Central memory CD8-positive, alpha-beta T cell (primary cell): ENCODE results near the gene ANAPC5.
"Not testable (repeated sequence)": the region's sequence is repeated elsewhere in the genome, so short reads cannot be mapped to it uniquely, and the experiment has no call there.

Experiments
- ATAC-seq: fragments of 150-1000 bp; cut with Tn5 transposase; replicated peaks from 2 replicates; pipeline ENCODE4 v1.10.0; 2022; ENCODE audit warnings: mild to moderate bottlenecking, moderate FRiP score, moderate number of reproducible peaks; ENCODE audit not compliant: poor library complexity, severe bottlenecking; ENCODE audit errors: extremely low read depth
- DNase-seq, 2 donors: peaks; one replicate each; pipeline ENCODE4 v3.0.0; 2021; ENCODE audit warnings: low spot score in 2 of 2
- H3K27ac Mint-ChIP-seq: one replicate; pipeline ENCODE4 v1.8.0; 2022; ENCODE audit warnings: low read depth, mild to moderate bottlenecking, moderate library complexity, mixed read lengths
- H3K27me3 Mint-ChIP-seq: one replicate; pipeline ENCODE4 v1.8.0; 2022; ENCODE audit warnings: mixed read lengths
- H3K36me3 Mint-ChIP-seq: one replicate; pipeline ENCODE4 v1.8.0; 2022; ENCODE audit warnings: mild to moderate bottlenecking, moderate library complexity, mixed read lengths; ENCODE audit not compliant: insufficient read depth
- H3K4me1 Mint-ChIP-seq: one replicate; pipeline ENCODE4 v1.8.0; 2022; ENCODE audit warnings: mixed read lengths
- H3K4me3 Mint-ChIP-seq: one replicate; pipeline ENCODE4 v1.8.0; 2022; ENCODE audit warnings: mild to moderate bottlenecking, moderate library complexity, mixed read lengths
- H3K9me3 Mint-ChIP-seq: one replicate; pipeline ENCODE4 v1.8.0; 2022; ENCODE audit warnings: mixed read lengths

ANAPC5 gene

DNA sequence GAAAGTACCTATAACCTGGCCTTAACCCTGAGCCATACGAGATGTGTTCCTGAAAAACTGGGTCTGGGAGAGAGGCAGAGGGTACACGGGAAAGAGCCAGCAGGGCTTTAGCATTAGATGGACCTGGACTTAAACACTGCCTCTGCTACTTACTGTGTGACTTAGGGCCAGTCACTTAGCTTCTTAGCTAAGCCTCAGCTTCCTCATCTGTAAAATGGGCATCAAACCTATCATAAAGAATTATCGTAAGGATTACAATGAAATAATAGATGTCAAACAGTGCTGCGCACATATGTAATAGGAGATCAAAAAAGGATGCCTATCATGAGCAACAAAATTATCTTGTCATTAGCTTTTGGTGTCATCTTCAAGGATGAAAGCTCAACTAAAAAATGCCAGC lies 23.6 kb downstream of the ANAPC5 start:
- Mint-ChIP-seq H3K4me3 (no peak overlapping the region), H3K9me3 (no peaks in the 10 kb centered on the region), H3K36me3 (peaks cover 65% of the 10 kb centered on the region), H3K27ac (no peak overlapping the region), H3K27me3 (no peaks in the 10 kb centered on the region), H3K4me1 (no peaks in the 10 kb centered on the region)
- ATAC-seq: no peak
- DNase-seq: no peak

GRCh38 chr12:121326996-121327674 lies 25.1 kb downstream of the ANAPC5 start:
- H3K4me1 Mint-ChIP-seq: no peaks in the 10 kb centered on the region
- H3K27ac Mint-ChIP-seq: no peak overlapping the region
- H3K27me3 Mint-ChIP-seq: no peaks in the 10 kb centered on the region
- no peak overlapping the region for H3K4me3 Mint-ChIP-seq
- DNase-seq (no peak), ATAC-seq (no peak)
- H3K36me3 Mint-ChIP-seq: peaks cover 64% of the 10 kb centered on the region
- H3K9me3 Mint-ChIP-seq: no peaks in the 10 kb centered on the region

- H3K27ac Mint-ChIP-seq: no peak overlapping the region
- no peak for DNase-seq
Measured at GRCh38 chr12:121325922-121326396, 26.3 kb downstream of the ANAPC5 start.

DNA sequence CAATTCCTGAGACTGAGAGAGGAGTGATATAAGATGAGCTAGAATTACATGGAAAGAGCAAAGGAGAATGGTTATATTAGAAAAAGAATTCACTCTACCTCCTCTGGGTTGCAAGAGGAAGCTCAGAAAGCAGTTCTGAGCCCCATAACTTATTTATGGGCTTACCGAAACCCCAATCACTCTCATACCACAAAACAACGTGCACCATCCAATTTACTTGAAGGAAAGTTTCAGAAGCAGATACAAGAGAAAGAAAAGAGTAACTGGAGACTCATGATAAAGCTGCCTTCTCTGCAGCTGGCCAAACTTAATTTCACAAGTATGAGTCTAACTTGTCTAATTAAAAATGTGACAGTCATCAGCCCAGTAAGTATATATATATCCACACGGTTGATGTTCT lies 28.3 kb downstream of the ANAPC5 start:
- H3K27me3 Mint-ChIP-seq: no peaks in the 10 kb centered on the region
- no peak for DNase-seq
- no peak for ATAC-seq
- H3K4me1 Mint-ChIP-seq: no peaks in the 10 kb centered on the region
- H3K36me3 Mint-ChIP-seq: peaks cover 55% of the 10 kb centered on the region
- no peak overlapping the region for H3K4me3 Mint-ChIP-seq
- no peaks in the 10 kb centered on the region for H3K9me3 Mint-ChIP-seq
- H3K27ac Mint-ChIP-seq: peak overlapping the region; percentile 32

More at GRCh38 chr12:121325922-121326396, 26.3 kb downstream of the ANAPC5 start:
- peaks cover 57% of the 10 kb centered on the region for H3K36me3 Mint-ChIP-seq
- H3K9me3 Mint-ChIP-seq: no peaks in the 10 kb centered on the region
- H3K27me3 Mint-ChIP-seq: no peaks in the 10 kb centered on the region
- ATAC-seq: no peak
- no peaks in the 10 kb centered on the region for H3K4me1 Mint-ChIP-seq
- no peak overlapping the region for H3K4me3 Mint-ChIP-seq

GRCh38 chr12:121318121-121318520 lies 34.1 kb downstream of the ANAPC5 start:
- Mint-ChIP-seq H3K4me1 (peaks cover 7% of the 10 kb centered on the region), H3K27ac (no peak overlapping the region), H3K9me3 (no peaks in the 10 kb centered on the region), H3K36me3 (peaks cover 51% of the 10 kb centered on the region), H3K4me3 (no peak overlapping the region), H3K27me3 (no peaks in the 10 kb centered on the region)
- DNase-seq: no peak
- ATAC-seq: no peak

GRCh38 chr12:121314431-121314830 lies 37.8 kb downstream of the ANAPC5 start:
- no peak overlapping the region for H3K27ac Mint-ChIP-seq
- ATAC-seq (no peak), DNase-seq (no peak)
- no peak overlapping the region for H3K4me3 Mint-ChIP-seq
- no peaks in the 10 kb centered on the region for H3K27me3 Mint-ChIP-seq
- peaks cover 22% of the 10 kb centered on the region for H3K4me1 Mint-ChIP-seq
- peaks cover 49% of the 10 kb centered on the region for H3K36me3 Mint-ChIP-seq
- no peaks in the 10 kb centered on the region for H3K9me3 Mint-ChIP-seq

DNA sequence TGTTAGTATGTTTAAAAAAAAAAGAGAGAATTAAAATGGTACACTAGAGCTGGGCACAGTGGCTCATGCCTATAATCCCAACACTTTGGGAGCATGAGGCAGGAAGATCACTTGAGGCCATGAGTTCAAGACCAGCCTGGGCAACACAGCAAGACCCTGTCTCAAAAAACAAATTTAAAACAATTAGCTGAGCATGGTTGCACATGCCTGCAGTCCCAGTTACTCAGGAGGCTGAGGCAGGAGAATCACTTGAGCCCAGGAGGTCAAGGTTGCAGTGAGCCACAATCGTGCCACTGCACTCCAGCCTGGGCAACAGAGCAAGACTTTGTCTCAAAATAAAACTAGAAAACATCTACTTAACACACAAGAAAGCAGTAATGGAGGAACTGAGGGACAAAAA lies 42.0 kb downstream of the ANAPC5 start:
- H3K27ac Mint-ChIP-seq, H3K9me3 Mint-ChIP-seq, H3K4me3 Mint-ChIP-seq, DNase-seq, H3K27me3 Mint-ChIP-seq, ATAC-seq: not testable (repeated sequence)
- peaks cover 22% of the 10 kb centered on the region for H3K4me1 Mint-ChIP-seq
- peaks cover 39% of the 10 kb centered on the region for H3K36me3 Mint-ChIP-seq

DNA sequence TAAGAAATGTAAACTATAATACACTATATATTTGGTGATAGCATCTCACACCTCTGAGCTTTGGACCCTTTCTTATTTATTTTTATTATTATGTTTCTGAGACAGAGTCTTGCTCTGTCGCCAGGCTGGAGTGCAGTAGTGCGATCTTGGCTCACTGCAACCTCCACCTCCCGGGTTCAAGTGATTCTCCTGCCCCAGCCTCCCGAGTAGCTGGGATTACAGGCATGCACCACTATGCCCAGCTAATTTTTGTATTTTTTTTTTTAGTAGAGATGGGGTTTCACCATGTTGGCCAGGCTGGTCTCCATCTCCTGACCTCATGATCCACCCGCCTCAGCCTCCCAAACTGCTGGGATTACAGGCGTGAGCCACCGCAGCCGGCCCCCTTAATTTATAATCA lies 44.8 kb downstream of the ANAPC5 start:
- H3K4me3 Mint-ChIP-seq, DNase-seq, H3K27me3 Mint-ChIP-seq, ATAC-seq, H3K27ac Mint-ChIP-seq, H3K9me3 Mint-ChIP-seq: not testable (repeated sequence)
- Mint-ChIP-seq H3K36me3 (peaks cover 33% of the 10 kb centered on the region), H3K4me1 (peaks cover 12% of the 10 kb centered on the region)

GRCh38 chr12:121304306-121304705 lies 47.9 kb downstream of the ANAPC5 start:
- ATAC-seq: no peak
- DNase-seq: no peak
- H3K9me3 Mint-ChIP-seq: no peaks in the 10 kb centered on the region
- H3K36me3 Mint-ChIP-seq: peaks cover 18% of the 10 kb centered on the region
- no peaks in the 10 kb centered on the region for H3K4me1 Mint-ChIP-seq
- no peak overlapping the region for H3K27ac Mint-ChIP-seq
- H3K4me3 Mint-ChIP-seq: no peak overlapping the region
- H3K27me3 Mint-ChIP-seq: no peaks in the 10 kb centered on the region

GRCh38 chr12:121301876-121302275 lies 50.3 kb downstream of the ANAPC5 start:
- Mint-ChIP-seq H3K27ac (no peak overlapping the region), H3K27me3 (no peaks in the 10 kb centered on the region), H3K4me1 (peaks cover 5% of the 10 kb centered on the region), H3K4me3 (no peak overlapping the region), H3K36me3 (peaks cover 2% of the 10 kb centered on the region), H3K9me3 (no peaks in the 10 kb centered on the region)
- ATAC-seq: no peak
- no peak for DNase-seq

DNA sequence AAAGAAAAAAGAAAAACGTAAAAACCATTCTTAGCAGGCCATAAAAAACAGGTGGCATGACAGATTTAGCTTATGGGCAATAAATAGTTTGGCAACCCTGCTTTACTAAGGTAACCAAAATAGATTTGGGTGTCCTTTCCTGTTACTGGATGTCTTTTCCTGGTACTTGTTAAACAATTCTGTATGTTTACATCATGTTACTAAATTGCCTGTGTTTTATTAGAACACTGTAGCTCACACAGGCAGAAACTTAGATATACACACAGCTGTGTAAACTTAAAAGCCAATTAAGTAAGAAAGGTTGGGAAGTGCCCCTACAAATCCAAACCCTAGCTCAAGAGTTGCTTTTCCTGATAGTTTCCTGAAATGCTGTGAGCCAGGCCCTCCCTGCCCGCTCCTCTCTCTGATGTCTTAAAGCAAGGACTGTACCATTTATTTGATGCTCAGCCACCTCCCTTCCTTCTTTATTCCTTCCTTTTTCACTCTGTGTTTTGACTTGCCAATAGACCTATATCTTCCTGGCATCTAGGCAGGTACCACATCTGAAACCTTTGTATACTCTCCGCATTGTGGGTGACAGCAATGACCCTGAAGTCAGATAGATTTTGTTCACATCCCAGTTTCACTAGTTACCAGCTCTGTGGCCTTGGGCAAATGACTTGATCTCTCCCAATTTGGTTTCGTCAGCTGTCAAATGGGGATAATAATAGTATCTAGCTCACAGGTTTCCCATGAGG lies 52.0 kb downstream of the ANAPC5 start:
- ATAC-seq (no peak), DNase-seq (no peak)
- H3K9me3 Mint-ChIP-seq: no peaks in the 10 kb centered on the region
- H3K36me3 Mint-ChIP-seq: peaks cover 1% of the 10 kb centered on the region
- H3K4me3 Mint-ChIP-seq: no peak overlapping the region
- H3K27ac Mint-ChIP-seq: no peak overlapping the region
- peaks cover 11% of the 10 kb centered on the region for H3K4me1 Mint-ChIP-seq
- H3K27me3 Mint-ChIP-seq: no peaks in the 10 kb centered on the region

DNA sequence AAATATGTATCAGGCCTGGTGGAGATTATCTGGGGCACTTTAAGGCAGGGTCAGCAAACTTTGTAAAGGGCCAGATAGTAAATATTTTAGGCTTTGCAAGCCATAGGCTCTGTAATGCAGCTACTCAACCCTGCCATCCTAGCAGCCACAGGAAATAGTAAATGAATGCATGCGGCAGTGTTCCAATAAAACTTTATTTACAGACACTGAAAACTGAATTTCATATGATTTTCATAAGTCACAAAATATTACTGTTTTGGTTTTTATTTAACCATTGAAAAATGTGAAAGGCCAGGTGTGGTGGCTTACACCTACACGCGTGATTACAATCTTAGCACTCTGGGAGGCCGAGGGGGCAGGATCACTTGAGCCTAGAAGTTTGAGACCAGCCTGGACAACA lies 52.5 kb downstream of the ANAPC5 start:
- DNase-seq: no peak
- H3K4me1 Mint-ChIP-seq: peaks cover 15% of the 10 kb centered on the region
- H3K9me3 Mint-ChIP-seq: no peaks in the 10 kb centered on the region
- H3K27ac Mint-ChIP-seq: no peak overlapping the region
- H3K36me3 Mint-ChIP-seq: peaks cover 1% of the 10 kb centered on the region
- ATAC-seq: no peak
- no peak overlapping the region for H3K4me3 Mint-ChIP-seq
- H3K27me3 Mint-ChIP-seq: no peaks in the 10 kb centered on the region

- DNase-seq, H3K9me3 Mint-ChIP-seq, H3K36me3 Mint-ChIP-seq, H3K27me3 Mint-ChIP-seq, ATAC-seq: not testable (repeated sequence)
- Mint-ChIP-seq H3K27ac (peak overlapping the region; percentile 38), H3K4me1 (peaks cover 15% of the 10 kb centered on the region), H3K4me3 (peak overlapping the region; percentile 81)
Measured at GRCh38 chr12:121298411-121298810, 53.8 kb downstream of the ANAPC5 start.
